ENCODE data around the gene GNPTAB.

GNPTAB gene

DNA sequence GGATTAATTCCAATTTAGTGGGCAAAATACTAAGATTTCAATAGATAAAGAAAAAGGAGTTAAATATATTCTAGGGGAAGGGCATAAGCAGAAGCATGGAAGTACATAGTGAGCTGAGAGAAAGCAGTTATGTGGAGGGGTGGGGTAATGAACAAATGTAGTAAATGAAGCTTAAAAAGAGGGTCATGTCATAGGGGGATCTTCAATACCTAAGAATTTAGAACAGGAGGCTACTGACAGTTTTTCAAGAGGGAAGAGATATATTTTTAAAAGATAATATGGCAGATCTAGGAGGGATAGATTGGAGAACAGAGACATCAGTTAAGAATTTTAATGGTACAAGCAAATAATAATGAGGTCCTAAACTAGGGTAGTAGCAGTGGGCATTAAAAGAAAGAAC lies 100.9 kb downstream of the GNPTAB start:
- DNase-seq = no peak

- DNase-seq = no peak
These were observed 103.7 kb downstream of the GNPTAB start for GRCh38 chr12:101727098-101727497.

DNA sequence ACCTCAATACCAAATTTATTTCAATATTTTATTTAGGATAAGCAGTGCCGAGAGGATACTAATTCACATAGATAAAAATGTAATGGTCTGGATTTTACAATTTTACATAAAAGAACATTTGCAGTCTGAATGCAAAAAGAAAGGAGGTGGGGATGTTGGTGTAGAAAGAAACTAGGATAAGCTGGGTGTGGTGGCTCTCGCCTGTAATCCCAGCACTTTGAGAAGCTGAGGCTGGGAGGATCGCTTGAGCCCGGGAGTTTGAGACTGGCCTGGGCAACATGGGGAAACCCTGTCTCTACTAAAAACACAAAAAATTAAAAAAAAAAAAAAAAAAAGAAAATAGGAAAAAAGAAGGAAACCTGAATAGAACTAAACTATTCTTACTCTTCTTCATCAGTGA lies 108.4 kb downstream of the GNPTAB start:
- DNase-seq = no peak

- no peak for DNase-seq
These were observed 110.6 kb downstream of the GNPTAB start for GRCh38 chr12:101720118-101720517.

DNA sequence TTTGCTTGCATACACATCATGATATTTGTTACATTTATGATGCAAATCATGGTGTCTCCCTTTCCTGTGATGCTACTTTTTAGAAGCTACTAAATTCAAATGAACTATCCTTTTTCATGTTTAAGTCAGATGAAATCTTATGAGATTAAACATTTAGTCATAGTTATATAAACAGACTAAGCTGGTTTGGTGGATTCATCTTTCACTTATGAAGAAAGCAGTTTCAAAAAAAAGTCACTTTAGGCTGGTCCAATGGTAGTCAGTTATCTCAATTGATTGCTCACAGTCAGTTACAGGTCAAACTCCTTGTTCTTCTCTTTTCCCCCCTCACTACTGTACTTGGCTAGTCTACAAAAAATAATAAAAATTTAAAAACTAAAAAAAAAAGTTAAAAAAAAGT lies 111.2 kb downstream of the GNPTAB start:
- DNase-seq = no peak

GRCh38 chr12:101714877-101715444 lies 115.8 kb downstream of the GNPTAB start:
- DNase-seq = no peak

DNA sequence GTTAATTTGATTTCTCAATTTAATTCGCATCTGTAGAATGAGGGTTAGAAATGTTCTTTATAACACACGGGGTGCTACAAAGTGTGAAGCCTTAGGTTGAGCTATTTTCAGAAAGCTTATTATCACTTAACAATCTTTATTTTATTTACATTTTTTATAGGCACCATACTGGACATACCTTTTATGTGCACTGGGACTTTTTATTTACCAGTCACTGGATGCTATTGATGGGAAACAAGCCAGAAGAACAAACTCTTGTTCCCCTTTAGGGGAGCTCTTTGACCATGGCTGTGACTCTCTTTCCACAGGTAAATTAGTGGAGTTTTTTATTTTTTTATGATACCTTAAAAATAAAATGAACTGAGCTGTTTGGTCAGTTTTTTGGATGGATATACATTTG lies 116.8 kb downstream of the GNPTAB start:
- no peak for DNase-seq

DNA sequence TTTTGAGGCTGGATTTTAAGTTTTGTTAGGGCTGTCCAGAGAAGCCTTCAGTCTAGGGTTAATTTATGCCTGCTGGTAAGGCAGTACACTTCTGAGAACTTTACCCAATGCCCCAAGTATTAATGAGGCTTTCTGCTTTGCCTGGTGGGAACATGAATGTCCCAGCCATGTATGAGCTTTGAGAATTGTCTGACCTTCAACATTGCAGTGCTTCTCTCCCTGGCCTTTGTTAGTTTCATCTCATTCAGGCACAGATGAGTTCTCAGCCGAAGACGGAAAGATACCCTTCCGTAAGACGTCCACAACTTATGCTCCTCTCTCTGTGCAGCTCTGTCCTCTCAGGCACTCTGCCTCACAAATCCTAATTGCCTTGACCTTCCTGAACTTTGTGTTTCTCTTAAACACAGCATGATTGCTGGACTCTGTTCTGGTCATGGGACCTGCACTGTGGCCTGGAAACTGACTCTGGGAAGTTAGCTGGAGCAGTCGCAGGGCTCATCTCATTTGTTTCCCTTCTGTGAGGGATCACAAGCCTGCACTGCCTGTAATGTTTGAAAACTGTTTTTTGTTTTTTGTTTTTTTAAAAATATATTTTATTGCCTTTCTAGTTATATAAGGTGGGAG lies 117.6 kb downstream of the GNPTAB start:
- no peak for DNase-seq

- DNase-seq = no peak
These were observed 120.5 kb downstream of the GNPTAB start for GRCh38 chr12:101710288-101710687.

- DNase-seq = no peak
These were observed 123.5 kb downstream of the GNPTAB start for GRCh38 chr12:101707131-101707782.

GRCh38 chr12:101706403-101706802 lies 124.4 kb downstream of the GNPTAB start:
- no peak for DNase-seq

- DNase-seq = no peak
These were observed 127.3 kb downstream of the GNPTAB start for GRCh38 chr12:101703487-101703886.

DNA sequence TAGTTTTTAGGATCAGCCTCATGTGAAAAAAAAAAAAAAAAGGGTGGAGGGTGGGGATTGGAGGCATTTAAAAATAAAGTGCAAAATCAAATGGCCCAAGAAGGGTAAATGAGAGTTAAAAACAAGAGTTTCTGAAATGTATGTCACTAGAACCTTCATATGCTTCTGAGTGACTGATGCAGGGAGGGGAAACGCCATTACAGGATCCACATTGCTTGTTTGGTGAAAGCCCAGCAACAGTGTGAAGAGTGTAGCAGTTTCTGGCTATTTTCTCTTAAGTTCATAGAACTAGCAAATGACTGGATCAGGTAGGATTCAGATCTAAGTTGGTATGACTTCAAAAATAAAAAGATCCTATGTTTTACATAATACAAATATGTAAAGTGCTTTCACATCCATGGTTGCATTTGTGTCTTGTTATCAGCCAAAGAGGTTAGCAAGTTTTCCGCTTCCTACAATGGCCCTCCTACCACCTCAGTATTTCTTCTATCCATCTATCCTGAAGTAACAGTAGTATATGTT lies 130.4 kb downstream of the GNPTAB start:
- no peak for DNase-seq

- DNase-seq = no peak
These were observed 131.9 kb downstream of the GNPTAB start for GRCh38 chr12:101698800-101699347.

GRCh38 chr12:101697930-101698799 lies 132.6 kb downstream of the GNPTAB start:
- no peak for DNase-seq

GRCh38 chr12:101697197-101697929 lies 133.4 kb downstream of the GNPTAB start, which contains the start of gene CHPT1:
TSS of gene CHPT1 (plus strand) at chr12:101697640. CDS start at chr12:101697862, 222 bp downstream.
- peak; percentile 2 for DNase-seq

- no peak for DNase-seq
These were observed 134.2 kb downstream of the GNPTAB start for GRCh38 chr12:101696251-101697196.

DNA sequence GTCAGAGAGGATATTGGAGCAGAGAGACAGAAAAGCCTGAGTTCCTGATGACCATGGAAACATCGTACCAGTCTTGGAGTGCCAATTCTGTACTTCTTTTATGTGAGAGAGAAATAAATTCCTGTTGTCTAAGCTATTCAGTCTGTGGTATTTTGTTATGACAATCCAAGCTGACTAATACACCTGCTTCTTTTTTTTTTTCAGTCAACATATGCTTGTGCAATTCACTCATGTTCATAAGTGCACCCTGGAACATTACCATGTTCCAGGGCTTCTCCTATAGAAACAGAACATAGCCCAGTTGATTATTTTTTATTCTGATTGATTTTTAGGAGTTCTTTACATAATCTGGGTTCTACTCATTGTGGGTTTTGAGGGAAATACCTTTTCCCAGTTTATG lies 135.1 kb downstream of the GNPTAB start:
- no peak for DNase-seq
